Ovary (tissue), 9 donors: ENCODE measurements around the gene SCAMP4. TPM values are rescaled to one million over a fixed set of nuclear protein-coding genes. Genes with fewer than 3 reads are reported as not detected.

Experiments
- DNase-seq, 5 donors: peaks; one replicate each; pipeline ENCODE4 v3.0.0-alpha.2; 2019 to 2020
- H3K27ac ChIP-seq, 2 donors: fragments of 200-600 bp; one replicate each; pipeline versions ENCODE4 v1.5.1 to v1.8.0; 2019 to 2022
- H3K27me3 ChIP-seq: fragments of 200-600 bp; one replicate; pipeline ENCODE4 v1.8.0; 2022
- H3K36me3 ChIP-seq: fragments of 200-600 bp; sonication (generic); one replicate; pipeline ENCODE4 v1.5.1; 2019
- H3K4me1 ChIP-seq: one replicate; pipeline ENCODE4 v1.8.1; 2013; ENCODE audit warnings: mild to moderate bottlenecking, moderate library complexity; ENCODE audit not compliant: insufficient read depth
- H3K4me3 ChIP-seq: fragments of 200-600 bp; sonication (generic); one replicate; pipeline ENCODE4 v1.5.1; 2017
- H3K9me3 ChIP-seq, 2 donors: fragments of 200-600 bp in 1 of 2; sonication (generic) in 1 of 2; one replicate each; pipeline versions ENCODE4 v1.5.1 to v1.8.1; 2013 to 2019; ENCODE audit warnings: mild to moderate bottlenecking in 1 of 2, moderate library complexity in 1 of 2
- EP300 ChIP-seq: sonication (generic); formaldehyde crosslinking; IDR thresholded peaks from one replicate; pipeline ENCODE4 v1.6.1; 2017; ENCODE audit warnings: antibody characterized with exemption
- POLR2A ChIP-seq: fragments of 450-650 bp; IDR thresholded peaks from one replicate; pipeline ENCODE4 v1.6.1; 2017; ENCODE audit warnings: antibody characterized with exemption, mild to moderate bottlenecking, moderate library complexity
- WGBS, 3 donors: extraction: QIAGEN DNeasy Blood & Tissue Kit in 1 of 3; methylation state at CpG; one replicate each; pipeline versions ENCODE4 v1.1.5 to v1.1.7; 2013 to 2017; 5-methylcytosine and 5-hydroxymethylcytosine counted together
- intact Hi-C, 4 donors: fragments of 100-400 bp; cut with DNase I; formaldehyde crosslinking; loops; one replicate each; pipeline versions ENCODE4 v1.11.0 to v1.15.1; 2022 to 2023
- polyA plus RNA-seq, 2 donors: library from polyadenylated mRNA; stranded (reverse); fragments of 200-250 nt in 1 of 2; fragments of 350-450 nt in 1 of 2; fragmentation: Illumina TruSeq in 1 of 2; extraction: RNeasy Lipid Tissue Mini Kit (QIAGEN cat#74804) in 1 of 2; gene quantifications; one replicate each; pipeline ENCODE4 v1.2.3, GENCODE V29; 2013 to 2014
- total RNA-seq, 7 donors: library from RNA; depleted of rRNA in 2 of 7; stranded (reverse); fragments of >200 nt in 2 of 7; fragmentation: NEBNext Ultra II Directional in 3 of 7; extraction: Animal tissue kit (Norgen Biotek cat#: 25700) in 3 of 7; gene quantifications; one replicate each; pipeline versions ENCODE4 v1.1.0 to v1.2.4, GENCODE V29; 2016 to 2023
- TF ChIP-seq, protein P1 (sequence below), 3 donors: fragments of 450-650 bp in 2 of 3; fragments of 200-600 bp in 1 of 3; IDR thresholded peaks; one replicate each; pipeline versions ENCODE4 v1.5.1 to v1.8.0; 2016 to 2022; ENCODE audit warnings: antibody characterized with exemption in 3 of 3, mild to moderate bottlenecking in 1 of 3
- donor health status: DM: no; HTN: no; CAD: no; lungs with moderate emphysema.
- donor health status: DM: no; HTN: no; CAD: no.
- donor health status: Bipolar disorder and iron deficiency.
- donor health status: DM: yes; HTN: yes; CAD: no.
- donor health status: DM: no; HTN: no; CAD: no.
- donor health status: DM: yes; HTN: yes; CAD: no.

SCAMP4 gene
- total and polyA plus RNA-seq, 9 donors, result 11.7 to 87.0 (median 56.5) TPM

DNA sequence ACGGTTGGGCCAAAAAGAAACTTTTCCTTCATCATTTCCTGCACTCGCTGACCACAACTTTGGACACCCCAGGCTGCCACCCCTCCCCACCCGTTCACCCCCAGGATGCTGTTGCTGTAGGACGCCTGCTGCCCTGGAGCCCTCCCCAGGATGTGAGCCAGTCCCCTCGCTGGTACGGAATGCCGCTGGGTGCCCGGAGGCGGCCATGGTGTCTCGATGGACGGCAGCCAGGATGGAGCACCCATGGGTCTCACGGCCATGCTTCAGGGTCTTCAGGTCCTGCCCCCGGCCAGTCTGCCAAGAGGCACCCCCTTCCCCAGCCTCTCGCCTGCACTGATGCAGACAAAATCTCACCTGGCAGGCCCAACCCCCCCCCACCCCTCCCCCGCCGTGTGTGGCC is 20.3 kb downstream of the SCAMP4 start:
- no peaks in the 10 kb centered on the region for H3K36me3 ChIP-seq

DNA sequence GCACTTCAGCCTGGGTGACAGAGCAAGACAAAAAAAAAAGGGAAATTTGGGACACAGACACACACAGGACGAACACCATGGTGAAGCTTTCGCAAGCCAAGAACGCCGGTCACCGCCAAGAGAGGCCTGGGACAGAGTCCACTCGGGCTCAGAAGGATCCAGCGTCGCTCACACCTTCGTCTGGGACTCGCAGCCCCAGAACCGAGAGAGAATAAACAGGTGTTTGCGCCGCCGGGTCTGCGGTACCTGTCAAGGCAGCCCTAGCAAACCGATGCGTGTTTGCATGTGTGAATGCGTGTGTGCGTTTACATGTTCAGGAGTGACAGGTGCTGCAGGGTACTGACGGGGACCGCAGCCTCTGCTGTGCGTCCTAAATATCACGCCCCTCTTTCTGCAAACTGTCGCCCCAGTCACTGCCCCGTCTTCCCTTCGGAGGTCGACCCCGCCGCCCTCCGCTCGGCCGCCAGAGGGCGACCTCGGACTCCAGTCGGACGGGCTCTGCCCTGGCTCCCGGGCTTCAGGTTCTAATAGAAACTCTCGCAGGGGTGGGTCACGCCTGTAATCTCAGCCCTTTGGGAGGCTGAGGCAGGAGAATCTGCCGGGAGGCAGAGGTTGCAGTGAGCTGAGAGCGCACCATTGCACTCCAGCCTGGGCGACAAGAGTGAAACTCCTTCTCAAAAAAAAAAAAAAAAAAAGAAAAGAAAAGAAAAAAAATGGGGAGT is 24.0 kb downstream of the SCAMP4 start:
- Histone ChIP-seq H3K36me3 (no peaks in the 10 kb centered on the region), H3K4me3 (peak overlapping the region; percentile 12), H3K4me1 (peaks cover 11% of the 10 kb centered on the region), H3K27ac (no peak overlapping the region), H3K9me3 (no peaks in the 10 kb centered on the region), H3K27me3 (no peaks in the 10 kb centered on the region)
- peak; percentile 63 to 85 (median 79) for DNase-seq
- 9 to 17% (median 13%) methylated on average over 41 to 42 of the region's 42 CpGs for WGBS, 3 donors
- intact Hi-C loops, result loop anchor here in 2 of 4 donors (5.0 kb wide), 2 partner anchors 143 to 993 kb away; no protein-coding TSS in a partner anchor
- TF ChIP-seq POLR2A (no peak), EP300 (no peak)
- TF ChIP-seq, protein P1, sequence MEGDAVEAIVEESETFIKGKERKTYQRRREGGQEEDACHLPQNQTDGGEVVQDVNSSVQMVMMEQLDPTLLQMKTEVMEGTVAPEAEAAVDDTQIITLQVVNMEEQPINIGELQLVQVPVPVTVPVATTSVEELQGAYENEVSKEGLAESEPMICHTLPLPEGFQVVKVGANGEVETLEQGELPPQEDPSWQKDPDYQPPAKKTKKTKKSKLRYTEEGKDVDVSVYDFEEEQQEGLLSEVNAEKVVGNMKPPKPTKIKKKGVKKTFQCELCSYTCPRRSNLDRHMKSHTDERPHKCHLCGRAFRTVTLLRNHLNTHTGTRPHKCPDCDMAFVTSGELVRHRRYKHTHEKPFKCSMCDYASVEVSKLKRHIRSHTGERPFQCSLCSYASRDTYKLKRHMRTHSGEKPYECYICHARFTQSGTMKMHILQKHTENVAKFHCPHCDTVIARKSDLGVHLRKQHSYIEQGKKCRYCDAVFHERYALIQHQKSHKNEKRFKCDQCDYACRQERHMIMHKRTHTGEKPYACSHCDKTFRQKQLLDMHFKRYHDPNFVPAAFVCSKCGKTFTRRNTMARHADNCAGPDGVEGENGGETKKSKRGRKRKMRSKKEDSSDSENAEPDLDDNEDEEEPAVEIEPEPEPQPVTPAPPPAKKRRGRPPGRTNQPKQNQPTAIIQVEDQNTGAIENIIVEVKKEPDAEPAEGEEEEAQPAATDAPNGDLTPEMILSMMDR (IDR thresholded peaks at IDR 0.05), result peak; percentile 78 to 85 (median 83)

More for the DNA sequence above, 20.3 kb downstream of the SCAMP4 start:
- H3K27me3 ChIP-seq, result no peaks in the 10 kb centered on the region
- TF ChIP-seq POLR2A, result no peak
- TF ChIP-seq, protein P1 (IDR thresholded peaks at IDR 0.05), result no peak
- no peak for TF ChIP-seq EP300
- no peak for DNase-seq
- H3K4me1 ChIP-seq, result peaks cover 11% of the 10 kb centered on the region
- intact Hi-C loops, result loop anchor here in 2 of 4 donors (5.0 kb wide), 2 partner anchors 147 to 997 kb away; no protein-coding TSS in a partner anchor
- no peak overlapping the region for H3K4me3 ChIP-seq
- H3K27ac ChIP-seq, result no peak overlapping the region
- H3K9me3 ChIP-seq, result no peaks in the 10 kb centered on the region
- WGBS, 3 donors, result 80 to 86% (median 81%) methylated on average over 16 of the region's 16 CpGs

DNA sequence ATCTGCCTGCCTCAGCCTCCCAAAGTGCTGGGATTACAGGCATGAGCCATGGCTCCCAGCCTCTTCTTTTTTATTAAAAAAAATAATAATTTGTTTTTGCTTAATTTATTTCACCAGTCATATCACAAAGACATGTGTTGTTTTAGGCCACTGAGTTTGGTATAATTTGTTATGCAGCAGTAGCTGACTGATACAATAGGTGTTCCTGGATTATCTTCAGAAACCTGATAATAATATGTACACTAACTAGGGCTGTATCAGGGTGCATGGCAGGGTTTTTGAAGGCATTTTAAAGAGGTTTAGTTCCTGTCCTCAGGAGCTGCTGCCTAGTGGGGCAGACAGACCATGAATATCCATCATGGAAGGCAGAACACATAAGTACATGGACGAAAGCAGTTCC is 26.2 kb downstream of the SCAMP4 start:
- 69 to 86% (median 73%) methylated on average over 1 of the region's 1 CpG for WGBS, 3 donors
- Histone ChIP-seq H3K27me3 (no peaks in the 10 kb centered on the region), H3K4me1 (peaks cover 11% of the 10 kb centered on the region), H3K36me3 (no peaks in the 10 kb centered on the region), H3K27ac (no peak overlapping the region), H3K9me3 (no peaks in the 10 kb centered on the region), H3K4me3 (no peak overlapping the region)
- no peak for DNase-seq
- TF ChIP-seq EP300 (no peak), POLR2A (no peak)
- TF ChIP-seq, protein P1 (IDR thresholded peaks at IDR 0.05), result no peak
- intact Hi-C loops, result loop anchor here in 2 of 4 donors (10.0 kb wide), 2 partner anchors 133 to 143 kb away; no protein-coding TSS in a partner anchor

DNA sequence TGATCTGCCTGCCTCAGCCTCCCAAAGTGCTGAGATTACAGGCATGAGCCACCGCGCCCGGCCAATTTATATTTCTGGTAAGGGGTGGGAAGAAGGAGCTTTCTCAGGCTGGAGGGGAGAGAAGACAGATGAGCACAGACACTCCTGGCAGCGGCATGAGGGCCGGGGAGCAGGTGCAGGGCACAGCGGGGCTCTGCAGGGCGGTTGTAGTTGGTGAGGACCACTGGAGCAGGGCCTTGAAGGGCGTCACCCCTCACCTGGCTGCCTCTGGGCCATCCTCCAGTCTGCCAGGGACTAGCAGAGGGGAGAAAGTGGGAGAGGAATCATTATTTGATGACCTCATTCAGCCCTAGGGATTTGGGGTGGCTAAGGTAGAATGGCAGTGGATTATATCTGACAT is 27.2 kb downstream of the SCAMP4 start:
- no peak for DNase-seq
- no peaks in the 10 kb centered on the region for H3K9me3 ChIP-seq
- H3K4me3 ChIP-seq, result no peak overlapping the region
- TF ChIP-seq, protein P1 (IDR thresholded peaks at IDR 0.05), result no peak
- no peak for TF ChIP-seq POLR2A
- no peak for TF ChIP-seq EP300
- H3K4me1 ChIP-seq, result peaks cover 11% of the 10 kb centered on the region
- intact Hi-C loops, result loop anchor here in 2 of 4 donors (10.0 kb wide), 2 partner anchors 132 to 142 kb away; no protein-coding TSS in a partner anchor
- WGBS, 3 donors, result 77 to 92% (median 83%) methylated on average over 8 of the region's 8 CpGs
- H3K27ac ChIP-seq, result no peak overlapping the region
- no peaks in the 10 kb centered on the region for H3K36me3 ChIP-seq
- H3K27me3 ChIP-seq, result no peaks in the 10 kb centered on the region
